H9 (cell line): ENCODE results near the gene MAPK11. TPM values are rescaled to one million over a fixed set of nuclear protein-coding genes. Genes with fewer than 3 reads are reported as not detected.

Experiments
- DNase-seq: peaks from one replicate; pipeline ENCODE4 v3.0.0-alpha.2; 2017
- H2AFZ ChIP-seq: one replicate; pipeline ENCODE4 v1.6.1; 2013; ENCODE audit warnings: mild to moderate bottlenecking, low read length, control low read depth, moderate library complexity
- H2AK5ac ChIP-seq: 2 replicates; pipeline ENCODE4 v1.6.1; 2013; ENCODE audit warnings: low read length, control low read depth, mixed read lengths; ENCODE audit not compliant: insufficient read length
- H2BK120ac ChIP-seq: one replicate; pipeline ENCODE4 v1.6.1; 2013; ENCODE audit warnings: low read depth, mild to moderate bottlenecking, low read length, control low read depth, inconsistent platforms; ENCODE audit not compliant: poor library complexity, severe bottlenecking
- H2BK12ac ChIP-seq: 2 replicates; pipeline ENCODE4 v1.6.1; 2013; ENCODE audit warnings: low read length, control low read depth, mixed read lengths, low read depth; ENCODE audit not compliant: insufficient read length
- H2BK15ac ChIP-seq: 2 replicates; pipeline ENCODE4 v1.6.1; 2013; ENCODE audit warnings: low read depth, low read length, control low read depth
- H2BK20ac ChIP-seq: one replicate; pipeline ENCODE4 v1.6.1; 2013; ENCODE audit warnings: low read depth, mild to moderate bottlenecking, low read length, control low read depth, inconsistent platforms; ENCODE audit not compliant: poor library complexity, severe bottlenecking
- H2BK5ac ChIP-seq: 2 replicates; pipeline ENCODE4 v1.6.1; 2013; ENCODE audit warnings: low read length, control low read depth, mixed read lengths; ENCODE audit not compliant: insufficient read length
- H3K14ac ChIP-seq: 2 replicates; pipeline ENCODE4 v1.6.1; 2013; ENCODE audit warnings: low read length, control low read depth; ENCODE audit not compliant: insufficient read depth
- H3K18ac ChIP-seq: 2 replicates; pipeline ENCODE4 v1.6.1; 2013; ENCODE audit warnings: low read depth, mild to moderate bottlenecking, mixed read lengths, low read length, control low read depth; ENCODE audit not compliant: insufficient read length
- H3K23ac ChIP-seq: 2 replicates; pipeline ENCODE4 v1.6.1; 2013; ENCODE audit warnings: low read length, control low read depth, mixed read lengths, low read depth; ENCODE audit not compliant: insufficient read length
- H3K23me2 ChIP-seq: 2 replicates; pipeline ENCODE4 v1.6.1; 2013; ENCODE audit warnings: low read depth, mild to moderate bottlenecking, mixed read lengths, low read length, control low read depth; ENCODE audit not compliant: insufficient read length, poor library complexity, severe bottlenecking
- H3K27ac ChIP-seq: 2 replicates; pipeline ENCODE4 v1.5.1; 2013; ENCODE audit warnings: low read length, control low read depth, mixed read lengths, low read depth; ENCODE audit not compliant: insufficient read length
- H3K27me3 ChIP-seq: 2 replicates; pipeline ENCODE4 v1.6.1; 2013; ENCODE audit warnings: low read length, control low read depth, inconsistent platforms; ENCODE audit not compliant: insufficient read depth
- H3K4ac ChIP-seq: 2 replicates; pipeline ENCODE4 v1.6.1; 2013; ENCODE audit warnings: low read depth, mild to moderate bottlenecking, control low read depth, inconsistent platforms, low read length, moderate library complexity
- H3K4me1 ChIP-seq: 2 replicates; pipeline ENCODE4 v1.6.1; 2013; ENCODE audit warnings: low read length, control low read depth, inconsistent platforms; ENCODE audit not compliant: insufficient read depth
- H3K4me2 ChIP-seq: 2 replicates; pipeline ENCODE4 v1.6.1; 2013; ENCODE audit warnings: low read length, control low read depth, mixed read lengths; ENCODE audit not compliant: insufficient read length, insufficient read depth
- H3K56ac ChIP-seq: 2 replicates; pipeline ENCODE4 v1.6.1; 2013; ENCODE audit warnings: low read depth, mild to moderate bottlenecking, mixed read lengths, low read length, control low read depth; ENCODE audit not compliant: insufficient read length
- H3K79me1 ChIP-seq: 2 replicates; pipeline ENCODE4 v1.6.1; 2013; ENCODE audit warnings: low read depth, mild to moderate bottlenecking, moderate library complexity, low read length, control low read depth, inconsistent platforms; ENCODE audit not compliant: insufficient read depth, poor library complexity, severe bottlenecking
- H3K79me2 ChIP-seq: 2 replicates; pipeline ENCODE4 v1.6.1; 2013; ENCODE audit warnings: low read length, control low read depth, inconsistent platforms; ENCODE audit not compliant: insufficient read depth
- H3K9ac ChIP-seq: 2 replicates; pipeline ENCODE4 v1.6.1; 2013; ENCODE audit warnings: low read length, control low read depth, mixed read lengths; ENCODE audit not compliant: insufficient read length; ENCODE audit errors: extremely low read depth
- H3K9me3 ChIP-seq: one replicate; pipeline ENCODE4 v1.6.1; 2013; ENCODE audit warnings: low read depth, low read length, inconsistent platforms; ENCODE audit not compliant: control insufficient read depth
- H3T11ph ChIP-seq: one replicate; pipeline ENCODE4 v1.6.1; 2013; ENCODE audit warnings: mild to moderate bottlenecking, low read length, control low read depth, inconsistent platforms
- H4K20me1 ChIP-seq: one replicate; pipeline ENCODE4 v1.6.1; 2013; ENCODE audit not compliant: control insufficient read depth, insufficient read length, insufficient read depth
- H4K5ac ChIP-seq: 2 replicates; pipeline ENCODE4 v1.6.1; 2013; ENCODE audit warnings: low read depth, mild to moderate bottlenecking, mixed read lengths, low read length, control low read depth; ENCODE audit not compliant: insufficient read length
- H4K8ac ChIP-seq: replicated peaks from 2 replicates; pipeline ENCODE4 v1.6.1; 2013; ENCODE audit warnings: low read length, control low read depth, mixed read lengths, low read depth; ENCODE audit not compliant: insufficient read length
- H4K91ac ChIP-seq: 2 replicates; pipeline ENCODE4 v1.6.1; 2013; ENCODE audit warnings: low read depth, mild to moderate bottlenecking, moderate library complexity, mixed read lengths, low read length, control low read depth; ENCODE audit not compliant: insufficient read length
- H3K27ac Mint-ChIP-seq, 3 experiments: 2 replicates in 2 of 3; 3 replicates in 1 of 3; pipeline ENCODE4 v1.8.0; 2020 to 2021; ENCODE audit warnings: mixed read lengths in 3 of 3, mild to moderate bottlenecking in 1 of 3, moderate library complexity in 1 of 3
- H3K27me3 Mint-ChIP-seq: 2 replicates; pipeline ENCODE4 v1.8.0; 2021; ENCODE audit warnings: low read depth, mild to moderate bottlenecking, moderate library complexity, mixed read lengths
- H3K36me3 Mint-ChIP-seq, 3 experiments: 2 replicates in 2 of 3; 3 replicates in 1 of 3; pipeline ENCODE4 v1.8.0; 2020 to 2021; ENCODE audit warnings: low read depth in 3 of 3, mixed read lengths in 3 of 3; ENCODE audit not compliant: insufficient read depth in 1 of 3
- H3K4me1 Mint-ChIP-seq, 2 experiments: 2 replicates each; pipeline ENCODE4 v1.8.0; 2020; ENCODE audit warnings: mixed read lengths in 2 of 2
- H3K4me3 Mint-ChIP-seq, 2 experiments: 2 replicates in 1 of 2; 3 replicates in 1 of 2; pipeline ENCODE4 v1.8.0; 2020 to 2021; ENCODE audit warnings: mild to moderate bottlenecking in 2 of 2, mixed read lengths in 2 of 2, moderate library complexity in 1 of 2
- H3K9me3 Mint-ChIP-seq, 2 experiments: 2 replicates in 1 of 2; 3 replicates in 1 of 2; pipeline ENCODE4 v1.8.0; 2020; ENCODE audit warnings: mild to moderate bottlenecking in 2 of 2, mixed read lengths in 2 of 2, moderate library complexity in 1 of 2
- CTCF ChIP-seq: fragments of 200-600 bp; sonication (generic); conservative IDR thresholded peaks from 3 replicates; pipeline ENCODE4 v1.8.0; 2021; ENCODE audit warnings: antibody characterized with exemption, mild to moderate bottlenecking
- WGBS: extraction: QIAGEN DNeasy Blood & Tissue Kit; methylation state at CpG from one replicate; pipeline ENCODE4 v1.1.7; 2013; ENCODE audit warnings: missing lambda C conversion rate, low lambda C conversion rate, mixed read lengths; ENCODE audit not compliant: insufficient read length; ENCODE audit errors: extremely low coverage; 5-methylcytosine and 5-hydroxymethylcytosine counted together
- total RNA-seq: library from RNA; stranded (reverse); gene quantifications from 2 replicates; pipeline ENCODE4 v1.2.1, GENCODE V29; 2021

The MAPK11 gene
- total RNA-seq, 1 experiment from 2014 or later: 1.5 TPM

- Histone ChIP-seq H3K9me3 (no peaks in the 10 kb centered on the region), H2BK15ac (no peak overlapping the region), H3K23me2 (peaks cover 6% of the 10 kb centered on the region), H3K79me1 (no peaks in the 10 kb centered on the region), H2BK5ac (no peak overlapping the region), H2AK5ac (no peak overlapping the region), H2BK120ac (no peak overlapping the region), H3K27me3 (no peaks in the 10 kb centered on the region), H2BK12ac (no peak overlapping the region), H3K9ac (no peak overlapping the region), H2BK20ac (no peak overlapping the region), H3K79me2 (no peaks in the 10 kb centered on the region), H3K27ac (no peak overlapping the region), H3K4ac (no peak overlapping the region), H3K56ac (no peak overlapping the region), H4K91ac (no peak overlapping the region), H4K8ac (no peak overlapping the region), H3K18ac (no peak overlapping the region), H4K5ac (no peak overlapping the region), H4K20me1 (no peaks in the 10 kb centered on the region), H3K4me1 (no peaks in the 10 kb centered on the region), H3T11ph (no peak overlapping the region), H3K23ac (no peak overlapping the region), H2AFZ (no peak overlapping the region), H3K4me2 (no peak overlapping the region), H3K14ac (no peak overlapping the region)
- TF ChIP-seq CTCF: no peak
- Mint-ChIP-seq H3K4me1 (peaks cover 13 to 32% of the 10 kb centered on the region in 2 experiments), H3K27ac (no peak overlapping the region), H3K9me3 (no peaks in the 10 kb centered on the region), H3K4me3 (peak overlapping the region in 1 of 2 experiments; percentile 51; a peak in 1 of 5 replicates), H3K27me3 (peaks cover 1% of the 10 kb centered on the region; the same call in 1 of the 2 replicates), H3K36me3 (no peaks in the 10 kb centered on the region)
- no CpG with 5 or more reads among the region's 14 CpGs for WGBS
- no peak for DNase-seq
Observed at GRCh38 chr22:50300620-50301257, 30.6 kb upstream of the MAPK11 start.
